GM12872 (cell line): ENCODE results near the gene PSMC1.
A peak's percentile ranks its signal among the peaks of the same experiment; 100 is the strongest.

Experiments used
- CTCF ChIP-seq: IDR thresholded peaks from 3 replicates; pipeline ENCODE4 v1.5.1; 2011; ENCODE audit warnings: low read depth, mild to moderate bottlenecking, low read length, moderate library complexity; ENCODE audit not compliant: insufficient read depth

The PSMC1 gene

GRCh38 chr14:90300611-90301047 is 44.3 kb downstream of the PSMC1 start:
- no peak for TF ChIP-seq CTCF

GRCh38 chr14:90301122-90301521 is 44.8 kb downstream of the PSMC1 start:
- TF ChIP-seq CTCF = no peak

- TF ChIP-seq CTCF = peak; percentile 15; the same call in 1 of the 3 replicates
Measured at GRCh38 chr14:90301668-90302090, 45.3 kb downstream of the PSMC1 start.

GRCh38 chr14:90302529-90303303 is 46.4 kb downstream of the PSMC1 start:
- no peak for TF ChIP-seq CTCF

GRCh38 chr14:90303473-90303872 is 47.1 kb downstream of the PSMC1 start:
- TF ChIP-seq CTCF = no peak

GRCh38 chr14:90304502-90304901 is 48.1 kb downstream of the PSMC1 start:
- no peak for TF ChIP-seq CTCF

- no peak for TF ChIP-seq CTCF
Measured at GRCh38 chr14:90305176-90305601, 48.8 kb downstream of the PSMC1 start.
